ENCODE measurements around the gene HNRNPCL1.
"Not testable (repeated sequence)": the region's sequence is repeated elsewhere in the genome, so short reads cannot be mapped to it uniquely, and the experiment has no call there.

The HNRNPCL1 gene

GRCh38 chr1:12848620-12849019 lies at the start of gene HNRNPCL1:
Gene HNRNPCL1, minus strand, starts transcription at chr1:12848720. Its CDS starts 431 bp downstream, at chr1:12848289.
- DNase-seq (ENCODE audit: extremely low read depth, low read depth): not testable (repeated sequence)

- DNase-seq (ENCODE audit: extremely low read depth, low read depth): not testable (repeated sequence)
Observed at GRCh38 chr1:12898170-12898569, 49.6 kb upstream of the HNRNPCL1 start, which contains the start of gene PRAMEF10. Gene PRAMEF10, minus strand, starts transcription at chr1:12898270. Its CDS starts 2,423 bp downstream, at chr1:12895847.

- not testable (repeated sequence) for DNase-seq (ENCODE audit: extremely low read depth, low read depth)
Observed at GRCh38 chr1:12886101-12886500, 37.6 kb upstream of the HNRNPCL1 start, which contains the start of gene PRAMEF4. Gene PRAMEF4, minus strand, starts transcription at chr1:12886201. Its CDS starts 2,807 bp downstream, at chr1:12883394.

- not testable (repeated sequence) for DNase-seq (ENCODE audit: extremely low read depth, low read depth)
Observed at GRCh38 chr1:12878453-12878852, 29.9 kb upstream of the HNRNPCL1 start.

GRCh38 chr1:12863131-12863880 lies 14.8 kb upstream of the HNRNPCL1 start:
- DNase-seq (ENCODE audit: extremely low read depth, low read depth): not testable (repeated sequence)

GRCh38 chr1:12856786-12857185 lies 8.3 kb upstream of the HNRNPCL1 start, which contains the start of gene PRAMEF2:
Gene PRAMEF2, plus strand, starts transcription at chr1:12857086. Its CDS starts 1,924 bp downstream, at chr1:12859010.
- DNase-seq (ENCODE audit: extremely low read depth, low read depth): not testable (repeated sequence)

GRCh38 chr1:12851779-12852178 lies 3.3 kb upstream of the HNRNPCL1 start:
- no peak for DNase-seq (ENCODE audit: extremely low read depth, low read depth)
- TF ChIP-seq CTCF (IDR thresholded peaks at IDR 0.05; ENCODE audit: low read depth, low read length): no peak

GRCh38 chr1:12833251-12833650 lies 15.3 kb downstream of the HNRNPCL1 start:
- not testable (repeated sequence) for DNase-seq (ENCODE audit: extremely low read depth, low read depth)

- not testable (repeated sequence) for DNase-seq (ENCODE audit: extremely low read depth, low read depth)
Observed at GRCh38 chr1:12831310-12831709, 17.2 kb downstream of the HNRNPCL1 start, which contains the start of gene PRAMEF11. Gene PRAMEF11, minus strand, starts transcription at chr1:12831410. Its CDS starts 2,621 bp downstream, at chr1:12828789.

- DNase-seq (ENCODE audit: extremely low read depth, low read depth): not testable (repeated sequence)
Observed at GRCh38 chr1:12819061-12819460, 29.5 kb downstream of the HNRNPCL1 start.

- DNase-seq (ENCODE audit: extremely low read depth, low read depth): no peak
- TF ChIP-seq CTCF (IDR thresholded peaks at IDR 0.05; ENCODE audit: low read depth, low read length): no peak
Observed at GRCh38 chr1:12811409-12811784, 37.1 kb downstream of the HNRNPCL1 start.

GRCh38 chr1:12810691-12811408 lies 37.7 kb downstream of the HNRNPCL1 start:
- no peak for TF ChIP-seq CTCF (IDR thresholded peaks at IDR 0.05; ENCODE audit: low read depth, low read length)
- no peak for DNase-seq (ENCODE audit: extremely low read depth, low read depth)
